Retinal pigment epithelial cell (primary cell): Measurements from ENCODE around the gene JTB.
"Not testable (repeated sequence)": the region's sequence is repeated elsewhere in the genome, so short reads cannot be mapped to it uniquely, and the experiment has no call there.

ENCODE experiments used
- DNase-seq: peaks from one replicate; pipeline ENCODE4 v3.0.0-alpha.2; 2010; ENCODE audit warnings: low read depth
- H3K4me3 ChIP-seq: 2 replicates; pipeline ENCODE4 v1.5.1; 2011; ENCODE audit warnings: mild to moderate bottlenecking, low read length, control low read depth, moderate library complexity
- TF ChIP-seq, protein P1 (sequence below): conservative IDR thresholded peaks from 2 replicates; pipeline ENCODE4 v1.5.1; 2011; ENCODE audit warnings: low read depth, low read length, control low read depth, inconsistent platforms

The JTB gene

GRCh38 chr1:154000420-154000819, 22.9 kb upstream of the JTB start:
- TF ChIP-seq, protein P1, sequence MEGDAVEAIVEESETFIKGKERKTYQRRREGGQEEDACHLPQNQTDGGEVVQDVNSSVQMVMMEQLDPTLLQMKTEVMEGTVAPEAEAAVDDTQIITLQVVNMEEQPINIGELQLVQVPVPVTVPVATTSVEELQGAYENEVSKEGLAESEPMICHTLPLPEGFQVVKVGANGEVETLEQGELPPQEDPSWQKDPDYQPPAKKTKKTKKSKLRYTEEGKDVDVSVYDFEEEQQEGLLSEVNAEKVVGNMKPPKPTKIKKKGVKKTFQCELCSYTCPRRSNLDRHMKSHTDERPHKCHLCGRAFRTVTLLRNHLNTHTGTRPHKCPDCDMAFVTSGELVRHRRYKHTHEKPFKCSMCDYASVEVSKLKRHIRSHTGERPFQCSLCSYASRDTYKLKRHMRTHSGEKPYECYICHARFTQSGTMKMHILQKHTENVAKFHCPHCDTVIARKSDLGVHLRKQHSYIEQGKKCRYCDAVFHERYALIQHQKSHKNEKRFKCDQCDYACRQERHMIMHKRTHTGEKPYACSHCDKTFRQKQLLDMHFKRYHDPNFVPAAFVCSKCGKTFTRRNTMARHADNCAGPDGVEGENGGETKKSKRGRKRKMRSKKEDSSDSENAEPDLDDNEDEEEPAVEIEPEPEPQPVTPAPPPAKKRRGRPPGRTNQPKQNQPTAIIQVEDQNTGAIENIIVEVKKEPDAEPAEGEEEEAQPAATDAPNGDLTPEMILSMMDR: no peak
- no peak overlapping the region for H3K4me3 ChIP-seq

GRCh38 chr1:153996882-153997281, 19.4 kb upstream of the JTB start:
- not testable (repeated sequence) for DNase-seq, H3K4me3 ChIP-seq

More at GRCh38 chr1:154000420-154000819, 22.9 kb upstream of the JTB start:
- no peak for DNase-seq

DNA sequence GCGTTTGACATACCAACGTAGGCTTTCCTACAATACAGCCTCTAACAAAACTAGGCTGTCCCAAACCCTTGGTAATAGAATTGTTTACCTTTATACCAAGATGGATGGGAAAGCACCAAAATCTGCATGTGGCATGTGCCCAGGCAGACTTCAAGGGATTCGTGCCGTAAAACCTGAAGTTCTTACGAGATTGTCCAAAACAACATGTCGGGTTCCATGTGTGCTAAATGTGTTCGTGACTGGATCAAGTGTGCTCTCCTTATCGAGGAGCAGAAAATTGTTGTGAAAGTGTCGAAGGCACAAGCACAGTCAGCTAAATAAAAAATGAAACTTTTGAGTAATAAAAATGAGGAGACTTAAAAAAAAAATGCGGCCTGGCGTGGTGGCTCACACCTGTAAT, 18.2 kb upstream of the JTB start:
- no peak overlapping the region for H3K4me3 ChIP-seq
- TF ChIP-seq, protein P1: no peak
- no peak for DNase-seq

DNA sequence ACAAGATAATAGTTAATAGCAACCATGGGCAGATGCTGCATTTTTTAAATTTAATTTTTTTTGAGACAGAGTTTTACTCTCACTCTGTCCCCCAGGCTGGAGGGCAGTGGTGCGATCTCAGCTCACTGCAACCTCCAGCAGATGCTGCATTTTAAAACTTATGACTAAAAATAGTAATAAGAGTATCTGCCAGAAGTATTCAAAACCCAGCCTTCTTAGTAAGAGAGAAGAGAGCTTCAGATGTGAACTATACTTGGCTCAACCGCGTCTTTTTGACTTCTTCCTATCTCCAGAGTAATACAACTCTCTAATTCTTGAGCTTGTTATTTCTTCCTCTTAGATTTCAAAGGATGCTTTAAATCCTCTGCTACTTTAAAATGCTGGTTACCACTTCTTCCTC, 17.7 kb upstream of the JTB start:
- no peak for DNase-seq
- no peak overlapping the region for H3K4me3 ChIP-seq
- TF ChIP-seq, protein P1: no peak

DNA sequence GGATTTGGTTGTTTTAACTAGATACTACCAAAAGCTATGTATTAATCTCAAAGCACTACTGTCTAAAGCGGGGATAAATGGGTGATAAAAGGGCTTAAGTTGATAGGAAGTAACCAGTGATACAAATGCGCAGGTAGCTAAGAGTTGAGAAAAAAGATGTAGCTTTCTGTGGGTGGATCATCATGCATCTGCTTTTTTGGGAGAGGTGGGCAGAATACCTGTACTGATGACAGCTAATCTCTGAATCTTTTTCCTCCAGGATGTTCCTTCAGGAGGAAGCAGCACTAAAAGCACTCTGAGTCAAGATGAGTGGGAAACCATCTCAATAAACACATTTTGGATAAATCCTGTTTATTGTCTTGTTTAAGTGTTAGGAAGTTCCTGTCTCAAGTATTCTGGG, 14.3 kb upstream of the JTB start:
- TF ChIP-seq, protein P1: no peak
- peak overlapping the region; percentile 93 for H3K4me3 ChIP-seq
- no peak for DNase-seq

GRCh38 chr1:153991151-153991630, 13.7 kb upstream of the JTB start:
- DNase-seq: no peak
- H3K4me3 ChIP-seq: peak overlapping the region; percentile 93

GRCh38 chr1:153990468-153991150, 13.1 kb upstream of the JTB start, which contains the start of gene RPS27:
TSS of gene RPS27 (plus strand) at chr1:153990762. CDS start at chr1:153990797, 35 bp downstream.
- peak within 1 kb of the TSS; percentile 93 for H3K4me3 ChIP-seq
- DNase-seq: peak; percentile 95

More at GRCh38 chr1:153991151-153991630, 13.7 kb upstream of the JTB start:
- TF ChIP-seq, protein P1: no peak

More at GRCh38 chr1:153990468-153991150, 13.1 kb upstream of the JTB start, which contains the start of gene RPS27:
- TF ChIP-seq, protein P1: no peak
